HEK293 (cell line): Measurements from ENCODE around the gene VPS36.
"Not testable (repeated sequence)": the region's sequence is repeated elsewhere in the genome, so short reads cannot be mapped to it uniquely, and the experiment has no call there.

Experiments used
- CTCF ChIA-PET: fragments of 350-600 bp; formaldehyde crosslinking; extraction: SDS; loops from one replicate; lab custom pipeline; 2021; ENCODE audit warnings: antibody characterized with exemption; lab: Yijun Ruan, JAX
- POLR2A ChIA-PET: fragments of 300-600 bp; formaldehyde crosslinking; extraction: SDS; loops from one replicate; lab custom pipeline; 2020; ENCODE audit warnings: antibody characterized with exemption, inconsistent platforms; lab: Yijun Ruan, JAX
- H3K27ac ChIP-seq: fragments of 200-500 bp; sonication (Bioruptor generic); 2 replicates; pipeline ENCODE4 v1.5.1; 2014; ENCODE audit warnings: low read depth, low read length, control low read depth, inconsistent platforms; ENCODE audit errors: extremely low read depth
- H3K36me3 ChIP-seq, 2 experiments: fragments of 200-500 bp in 1 of 2; sonication (Bioruptor generic) in 1 of 2; 1 replicate in 1 of 2; 2 replicates in 1 of 2; pipeline ENCODE4 v1.5.1; 2014 to 2017; ENCODE audit warnings: inconsistent platforms in 2 of 2, low read length in 2 of 2; ENCODE audit not compliant: control insufficient read depth in 2 of 2, insufficient read depth in 1 of 2
- H3K4me1 ChIP-seq: fragments of 200-500 bp; sonication (Bioruptor generic); 2 replicates; pipeline ENCODE4 v1.5.1; 2014; ENCODE audit warnings: mild to moderate bottlenecking, low read length, inconsistent platforms; ENCODE audit not compliant: control insufficient read depth, insufficient read depth
- H3K4me3 ChIP-seq: 2 replicates; pipeline ENCODE4 v1.5.1; 2011; ENCODE audit warnings: low read depth, mild to moderate bottlenecking, control low read depth, low read length, moderate library complexity
- H3K9me3 ChIP-seq: fragments of 200-500 bp; sonication (Bioruptor generic); 2 replicates; pipeline ENCODE4 v1.5.1; 2014; ENCODE audit warnings: low read depth, low read length, inconsistent platforms; ENCODE audit not compliant: control insufficient read depth, insufficient read depth
- HOXA7 ChIP-seq: sonication (generic); formaldehyde crosslinking; IDR thresholded peaks from 2 replicates; pipeline ENCODE4 v1.8.1; 2022; ENCODE audit warnings: missing genetic modification reagents, borderline replicate concordance
- KLF1 ChIP-seq: fragments of 450-650 bp; formaldehyde crosslinking; IDR thresholded peaks from 2 replicates; pipeline ENCODE4 v1.5.1; 2016; ENCODE audit warnings: missing biosample characterization, missing genetic modification characterization
- KLF9 ChIP-seq: fragments of 450-650 bp; formaldehyde crosslinking; IDR thresholded peaks from 2 replicates; pipeline ENCODE4 v1.5.1; 2016; ENCODE audit warnings: missing biosample characterization, missing genetic modification characterization, low read depth
- PATZ1 ChIP-seq: fragments of 450-650 bp; formaldehyde crosslinking; IDR thresholded peaks from 2 replicates; pipeline ENCODE4 v1.5.1; 2016; ENCODE audit warnings: missing biosample characterization, missing genetic modification characterization
- PBX3 ChIP-seq: sonication (generic); formaldehyde crosslinking; IDR thresholded peaks from 2 replicates; pipeline ENCODE4 v1.8.1; 2022; ENCODE audit warnings: mild to moderate bottlenecking, moderate library complexity, missing genetic modification reagents
- PRDM10 ChIP-seq: fragments of 450-650 bp; formaldehyde crosslinking; IDR thresholded peaks from 2 replicates; pipeline ENCODE4 v1.5.1; 2016; ENCODE audit warnings: missing biosample characterization, missing genetic modification characterization
- REST ChIP-seq: fragments of 450-650 bp; formaldehyde crosslinking; IDR thresholded peaks from 2 replicates; pipeline ENCODE4 v1.5.1; 2016; ENCODE audit warnings: missing biosample characterization, missing genetic modification characterization
- SETDB1 ChIP-seq: IDR thresholded peaks from one replicate; pipeline ENCODE4 v1.6.1; 2017; ENCODE audit warnings: mild to moderate bottlenecking, low read length, moderate library complexity, mixed read lengths; ENCODE audit not compliant: insufficient read length
- ZNF10 ChIP-seq: fragments of 450-650 bp; formaldehyde crosslinking; IDR thresholded peaks from 2 replicates; pipeline ENCODE4 v1.5.1; 2017; ENCODE audit warnings: missing biosample characterization, missing genetic modification characterization
- ZNF184 ChIP-seq: fragments of 450-650 bp; IDR thresholded peaks from 2 replicates; pipeline ENCODE4 v1.5.1; 2018; ENCODE audit warnings: missing biosample characterization, mild to moderate bottlenecking, missing genetic modification characterization
- ZNF221 ChIP-seq: fragments of 450-650 bp; formaldehyde crosslinking; IDR thresholded peaks from 2 replicates; pipeline ENCODE4 v1.5.1; 2017; ENCODE audit warnings: missing biosample characterization, missing genetic modification characterization, borderline replicate concordance
- ZNF24 ChIP-seq: fragments of 450-650 bp; formaldehyde crosslinking; IDR thresholded peaks from 2 replicates; pipeline ENCODE4 v1.5.1; 2016; ENCODE audit warnings: missing biosample characterization, missing genetic modification characterization
- ZNF311 ChIP-seq: fragments of 450-650 bp; formaldehyde crosslinking; IDR thresholded peaks from 2 replicates; pipeline ENCODE4 v1.5.1; 2017; ENCODE audit warnings: missing biosample characterization, missing genetic modification characterization, borderline replicate concordance
- ZNF423 ChIP-seq: fragments of 450-650 bp; formaldehyde crosslinking; IDR thresholded peaks from 2 replicates; pipeline ENCODE4 v1.5.1; 2016; ENCODE audit warnings: missing biosample characterization, missing genetic modification characterization
- ZNF449 ChIP-seq: fragments of 450-650 bp; formaldehyde crosslinking; IDR thresholded peaks from 2 replicates; pipeline ENCODE4 v1.5.1; 2017; ENCODE audit warnings: missing biosample characterization, mild to moderate bottlenecking, missing genetic modification characterization, moderate library complexity
- ZNF548 ChIP-seq: fragments of 450-650 bp; formaldehyde crosslinking; IDR thresholded peaks from 2 replicates; pipeline ENCODE4 v1.5.1; 2016; ENCODE audit warnings: missing biosample characterization, missing genetic modification characterization
- ZNF629 ChIP-seq: fragments of 450-650 bp; formaldehyde crosslinking; IDR thresholded peaks from 2 replicates; pipeline ENCODE4 v1.5.1; 2017; ENCODE audit warnings: missing biosample characterization, missing genetic modification characterization
- ZNF677 ChIP-seq: fragments of 450-650 bp; IDR thresholded peaks from 2 replicates; pipeline ENCODE4 v1.5.0; 2018; ENCODE audit warnings: missing biosample characterization, mild to moderate bottlenecking, missing genetic modification characterization, moderate library complexity
- ZNF785 ChIP-seq: fragments of 450-650 bp; formaldehyde crosslinking; IDR thresholded peaks from 2 replicates; pipeline ENCODE4 v1.5.1; 2016; ENCODE audit warnings: missing biosample characterization, missing genetic modification characterization

Gene VPS36

GRCh38 chr13:52374389-52374788 is 76.0 kb downstream of the VPS36 start:
- ChIA-PET CTCF (interaction anchor here (1.2 kb wide), 1 partner anchor 76 kb away, joined by 4 read pairs; no protein-coding TSS in a partner anchor), POLR2A (interaction anchor here (1.1 kb wide), 1 partner anchor 62 kb away, joined by 5 read pairs; no protein-coding TSS in a partner anchor)
- no peak for TF ChIP-seq ZNF548 (tag by site-specific recombination)
- no peak for TF ChIP-seq ZNF677 (tag by site-specific recombination)
- no peak for TF ChIP-seq PBX3
- no peak for TF ChIP-seq ZNF449
- Histone ChIP-seq H3K36me3 (no peaks in the 10 kb centered on the region), H3K27ac (no peak overlapping the region), H3K4me3 (no peak overlapping the region), H3K9me3 (no peaks in the 10 kb centered on the region), H3K4me1 (peaks cover 5% of the 10 kb centered on the region; the same call in 1 of the 2 replicates)

- H3K9me3 ChIP-seq, H3K4me3 ChIP-seq, H3K36me3 ChIP-seq, H3K27ac ChIP-seq, POLR2A ChIA-PET, H3K4me1 ChIP-seq: not testable (repeated sequence)
- CTCF ChIA-PET, result interaction anchor here (1.2 kb wide), 1 partner anchor 78 kb away, joined by 4 read pairs; no protein-coding TSS in a partner anchor
These were observed 77.2 kb downstream of the VPS36 start for GRCh38 chr13:52373277-52373676.

GRCh38 chr13:52371736-52372247 is 78.6 kb downstream of the VPS36 start:
- H3K9me3 ChIP-seq, result no peaks in the 10 kb centered on the region
- H3K36me3 ChIP-seq, result no peaks in the 10 kb centered on the region
- no peak overlapping the region for H3K27ac ChIP-seq
- H3K4me3 ChIP-seq, result no peak overlapping the region
- peaks cover 5% of the 10 kb centered on the region; the same call in 1 of the 2 replicates for H3K4me1 ChIP-seq
- ChIA-PET CTCF (no interaction called here), POLR2A (no interaction called here)
- TF ChIP-seq HOXA7 (CRISPR knock-in tag) (no peak), PATZ1 (peak; percentile 47), PRDM10 (tag by site-specific recombination) (peak; percentile 84), SETDB1 (no peak), ZNF221 (no peak), REST (tag by site-specific recombination) (no peak), ZNF10 (tag by site-specific recombination) (no peak), ZNF629 (tag by site-specific recombination) (no peak), KLF1 (tag by site-specific recombination) (no peak), KLF9 (peak; percentile 37; the same call in 1 of the 2 replicates), ZNF785 (no peak), ZNF24 (tag by site-specific recombination) (no peak), ZNF184 (tag by site-specific recombination) (no peak), ZNF423 (tag by site-specific recombination) (no peak), ZNF311 (tag by site-specific recombination) (no peak)
